ENCODE results near the gene HAVCR2. TPM values are rescaled to one million over a fixed set of nuclear protein-coding genes. Genes with fewer than 3 reads are reported as not detected.
"Not testable (repeated sequence)": the region's sequence is repeated elsewhere in the genome, so short reads cannot be mapped to it uniquely, and the experiment has no call there.

HAVCR2 gene
- total RNA-seq, 2 donors from 2014 or later, result 1.3 to 4.9 TPM

DNA sequence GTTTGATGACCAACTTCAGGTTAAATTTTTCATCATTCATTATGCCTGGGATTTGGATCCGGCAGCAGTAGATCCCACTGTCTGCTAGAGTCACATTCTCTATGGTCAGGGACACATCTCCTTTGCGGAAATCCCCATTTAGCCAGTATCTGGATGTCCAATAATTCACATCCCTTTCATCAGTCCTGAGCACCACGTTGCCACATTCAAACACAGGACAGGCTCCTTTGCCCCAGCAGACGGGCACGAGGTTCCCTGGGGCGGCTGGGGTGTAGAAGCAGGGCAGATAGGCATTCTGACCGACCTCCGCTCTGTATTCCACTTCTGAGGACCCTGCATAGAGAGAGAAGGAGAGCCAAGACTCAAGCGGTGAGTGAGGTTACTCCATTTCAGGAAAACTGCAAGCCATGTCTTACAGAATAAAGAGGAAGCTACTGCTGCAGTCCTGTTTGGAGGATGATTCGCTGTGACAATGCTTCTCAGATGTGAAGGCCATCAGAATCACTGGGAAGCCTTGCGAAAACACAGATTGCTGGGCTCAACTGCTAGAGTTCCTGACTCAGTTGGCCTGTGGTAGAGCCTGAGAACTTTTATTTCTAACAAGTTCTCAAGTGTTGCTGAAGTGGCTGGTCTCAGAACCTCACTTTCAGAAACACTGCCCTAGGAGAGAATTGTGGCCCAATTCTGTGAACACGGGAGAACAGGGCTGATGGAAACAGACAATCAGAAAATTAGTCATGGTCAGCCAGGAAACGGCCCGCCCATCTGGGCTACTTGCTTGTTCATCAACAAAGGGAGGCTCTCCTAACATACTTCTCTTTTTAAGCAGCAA, 2.0 kb downstream of the HAVCR2 start:
- intact Hi-C loops (cut with DNase I, micrococcal nuclease), result no loop called here
- ATAC-seq, result no peak
- DNase-seq, result peak in 1 of 2 donors; percentile 18

DNA sequence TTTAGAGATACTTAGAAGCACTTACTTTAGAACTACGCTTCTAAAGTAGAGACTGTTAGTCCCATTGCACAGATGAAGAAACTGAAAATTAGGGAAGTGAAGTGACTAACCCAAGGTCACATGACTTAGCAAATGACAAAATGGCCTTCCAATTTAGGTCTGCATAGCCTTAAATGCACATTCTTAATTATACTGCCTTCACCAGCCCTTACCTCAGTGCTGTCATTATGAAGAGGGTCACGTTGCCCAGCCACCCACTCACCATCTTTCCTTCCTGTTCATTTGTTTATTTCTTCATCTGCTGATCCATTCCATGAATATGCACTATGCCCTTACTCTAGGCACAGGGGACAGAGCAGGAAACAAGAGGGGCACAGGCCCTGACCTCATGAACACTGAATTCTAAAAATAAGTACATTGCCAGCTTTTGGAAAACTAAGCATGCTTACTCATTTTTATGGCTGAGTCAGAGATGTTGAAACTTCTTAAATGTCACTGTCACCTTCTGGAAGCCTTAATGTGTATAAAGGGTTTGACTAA, 8.6 kb downstream of the HAVCR2 start:
- no peak for DNase-seq
- intact Hi-C loops (cut with DNase I, micrococcal nuclease), result no loop called here
- no peak for ATAC-seq

DNA sequence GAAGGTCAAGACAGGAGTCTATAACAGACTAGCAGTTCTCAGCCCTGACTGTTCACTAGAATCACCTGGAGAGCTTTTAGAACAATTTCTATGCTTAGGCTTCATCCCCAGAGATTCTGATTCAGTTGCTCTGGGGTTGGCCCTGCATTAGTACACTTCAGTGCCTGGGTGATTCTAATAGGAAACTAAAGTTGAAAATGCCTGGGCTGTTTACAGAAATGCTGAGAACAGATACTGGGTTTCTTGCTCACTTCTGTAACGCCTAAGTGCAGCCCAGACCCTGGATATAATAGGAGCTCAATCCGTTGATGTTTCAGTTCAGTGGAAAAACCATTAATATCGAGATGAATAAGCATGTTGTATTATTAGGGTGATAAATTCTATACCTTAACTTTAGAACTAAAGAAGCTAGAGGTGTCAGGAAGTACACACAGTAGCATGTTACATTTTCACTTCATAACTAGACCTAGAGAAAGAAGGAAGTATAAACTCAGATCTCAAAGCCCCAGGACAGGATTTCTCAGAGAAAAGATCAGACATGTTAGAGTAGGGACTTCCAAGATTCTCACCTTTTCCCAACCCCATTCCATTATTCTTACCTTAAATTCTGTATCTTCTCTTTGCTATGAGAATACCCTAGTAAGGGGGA, 20.4 kb downstream of the HAVCR2 start:
- intact Hi-C loops (cut with DNase I, micrococcal nuclease), result no loop called here
- ATAC-seq (peak; percentile 71), DNase-seq (no peak)

- no peak for DNase-seq
- intact Hi-C loops (cut with DNase I, micrococcal nuclease), result no loop called here
- no peak for ATAC-seq
These were observed 22.0 kb downstream of the HAVCR2 start for GRCh38 chr5:157086751-157087359.

GRCh38 chr5:157085930-157086329, 22.9 kb downstream of the HAVCR2 start:
- DNase-seq, result no peak
- ATAC-seq, result no peak
- intact Hi-C loops (cut with DNase I, micrococcal nuclease), result no loop called here

GRCh38 chr5:157080286-157080685, 28.6 kb downstream of the HAVCR2 start:
- ATAC-seq, result no peak
- DNase-seq, result no peak
- intact Hi-C loops (cut with DNase I, micrococcal nuclease), result no loop called here

DNA sequence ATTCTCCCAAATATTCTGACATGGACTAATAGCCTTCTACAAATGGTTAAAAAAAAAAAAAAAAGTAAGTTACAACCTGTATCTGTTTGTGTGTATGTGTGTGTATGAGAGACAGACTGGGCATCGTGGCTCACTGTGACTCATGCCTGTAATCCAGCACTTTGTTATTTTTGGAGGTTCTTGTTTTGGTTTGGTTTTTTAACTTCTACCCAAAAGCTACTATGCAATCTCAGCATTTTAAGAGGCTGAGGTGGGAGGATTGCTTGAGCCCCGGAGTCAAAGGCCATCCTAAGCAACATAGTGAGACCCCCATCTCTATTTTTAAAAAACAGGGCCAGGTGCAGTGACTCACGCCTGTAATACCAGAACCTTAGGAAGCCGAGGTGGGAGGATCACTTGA, 32.3 kb downstream of the HAVCR2 start:
- DNase-seq (no peak), ATAC-seq (no peak)
- intact Hi-C loops (cut with DNase I, micrococcal nuclease), result no loop called here

DNA sequence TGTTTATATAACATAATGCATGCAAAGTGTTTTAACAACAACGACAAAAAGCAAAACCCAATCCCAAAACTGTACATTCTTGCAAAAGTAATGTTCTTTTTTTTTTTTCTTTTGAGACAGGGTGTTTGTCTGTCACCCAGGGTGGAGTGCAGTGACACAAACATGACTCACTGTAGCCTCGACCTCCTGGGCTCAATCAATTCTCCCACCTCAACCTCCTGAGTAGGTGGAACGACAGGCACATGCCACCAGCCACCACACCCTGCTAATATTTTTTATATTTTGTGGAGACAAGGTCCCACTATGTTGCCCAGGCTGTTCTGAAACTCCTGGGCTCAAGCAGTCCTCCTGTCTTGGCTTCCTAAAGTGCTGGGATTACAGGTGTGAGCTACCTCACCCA, 36.3 kb downstream of the HAVCR2 start:
- intact Hi-C loops (cut with DNase I, micrococcal nuclease), result no loop called here
- ATAC-seq (peak; percentile 71), DNase-seq (no peak)

- ATAC-seq (peak; percentile 20), DNase-seq (no peak)
- intact Hi-C loops (cut with DNase I, micrococcal nuclease), result no loop called here
These were observed 38.9 kb downstream of the HAVCR2 start for GRCh38 chr5:157069949-157070348.

- DNase-seq (no peak), ATAC-seq (no peak)
- intact Hi-C loops (cut with DNase I, micrococcal nuclease), result no loop called here
These were observed 40.1 kb downstream of the HAVCR2 start for GRCh38 chr5:157068785-157069184.

GRCh38 chr5:157068339-157068738, 40.5 kb downstream of the HAVCR2 start:
- ATAC-seq (peak; percentile 42), DNase-seq (no peak)
- intact Hi-C loops (cut with DNase I, micrococcal nuclease), result no loop called here

DNA sequence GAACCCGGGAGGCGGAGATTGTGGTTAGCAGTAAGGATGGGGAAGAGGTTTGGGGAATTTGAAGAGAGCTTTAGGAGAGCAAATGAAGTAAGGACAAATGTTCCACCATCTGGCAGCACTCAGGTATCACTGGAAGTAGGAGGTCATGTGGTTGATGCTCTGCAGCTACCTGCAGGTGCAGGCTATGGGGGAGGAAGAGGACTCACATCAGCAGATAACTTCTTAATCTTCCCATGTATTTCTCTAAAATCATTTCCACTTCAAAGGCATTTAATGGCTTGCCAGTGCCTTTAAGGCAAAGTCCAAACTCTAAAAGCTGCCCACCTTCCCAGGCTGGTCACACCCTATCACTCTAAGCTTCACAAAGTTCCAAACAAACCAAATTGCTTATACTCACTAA, 41.8 kb downstream of the HAVCR2 start:
- intact Hi-C loops (cut with DNase I, micrococcal nuclease), result no loop called here
- DNase-seq (no peak), ATAC-seq (peak; percentile 53)

DNA sequence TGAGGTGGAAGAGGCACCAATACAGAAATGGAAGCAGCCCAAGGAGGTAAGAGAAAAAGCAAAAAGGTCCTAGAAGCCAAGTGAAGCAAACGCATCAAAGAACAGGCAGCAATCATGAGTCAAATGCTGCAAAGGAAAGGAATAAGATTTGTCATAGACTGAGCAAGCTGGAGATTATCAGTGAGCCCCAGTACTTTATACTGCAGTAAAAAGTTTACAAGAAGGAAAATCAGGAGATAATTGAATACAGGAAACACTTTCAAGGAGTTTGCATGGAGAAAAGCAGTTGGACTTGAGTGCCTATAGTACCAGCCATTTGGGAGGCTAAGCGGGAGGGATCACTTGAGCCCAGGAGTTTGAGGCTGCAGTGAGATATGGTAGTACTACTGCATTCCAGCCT, 42.8 kb downstream of the HAVCR2 start:
- peak; percentile 67 for ATAC-seq
- DNase-seq, result no peak
- intact Hi-C loops (cut with DNase I, micrococcal nuclease), result no loop called here

GRCh38 chr5:157063776-157064430, 44.9 kb downstream of the HAVCR2 start:
- intact Hi-C loops (cut with DNase I, micrococcal nuclease), result no loop called here
- peak in 1 of 2 donors; percentile 50 for DNase-seq
- ATAC-seq, result peak; percentile 70

GRCh38 chr5:157059891-157060290, 49.0 kb downstream of the HAVCR2 start:
- ATAC-seq (no peak), DNase-seq (no peak)
- intact Hi-C loops (cut with DNase I, micrococcal nuclease), result no loop called here

GRCh38 chr5:157059093-157059539, 49.7 kb downstream of the HAVCR2 start, which contains the start of gene HAVCR1:
HAVCR1 (minus strand) TSS chr5:157059116; CDS start chr5:157057943, 1,173 bp downstream.
- no peak for DNase-seq
- intact Hi-C loops (cut with DNase I, micrococcal nuclease), result no loop called here
- peak; percentile 88 for ATAC-seq

DNA sequence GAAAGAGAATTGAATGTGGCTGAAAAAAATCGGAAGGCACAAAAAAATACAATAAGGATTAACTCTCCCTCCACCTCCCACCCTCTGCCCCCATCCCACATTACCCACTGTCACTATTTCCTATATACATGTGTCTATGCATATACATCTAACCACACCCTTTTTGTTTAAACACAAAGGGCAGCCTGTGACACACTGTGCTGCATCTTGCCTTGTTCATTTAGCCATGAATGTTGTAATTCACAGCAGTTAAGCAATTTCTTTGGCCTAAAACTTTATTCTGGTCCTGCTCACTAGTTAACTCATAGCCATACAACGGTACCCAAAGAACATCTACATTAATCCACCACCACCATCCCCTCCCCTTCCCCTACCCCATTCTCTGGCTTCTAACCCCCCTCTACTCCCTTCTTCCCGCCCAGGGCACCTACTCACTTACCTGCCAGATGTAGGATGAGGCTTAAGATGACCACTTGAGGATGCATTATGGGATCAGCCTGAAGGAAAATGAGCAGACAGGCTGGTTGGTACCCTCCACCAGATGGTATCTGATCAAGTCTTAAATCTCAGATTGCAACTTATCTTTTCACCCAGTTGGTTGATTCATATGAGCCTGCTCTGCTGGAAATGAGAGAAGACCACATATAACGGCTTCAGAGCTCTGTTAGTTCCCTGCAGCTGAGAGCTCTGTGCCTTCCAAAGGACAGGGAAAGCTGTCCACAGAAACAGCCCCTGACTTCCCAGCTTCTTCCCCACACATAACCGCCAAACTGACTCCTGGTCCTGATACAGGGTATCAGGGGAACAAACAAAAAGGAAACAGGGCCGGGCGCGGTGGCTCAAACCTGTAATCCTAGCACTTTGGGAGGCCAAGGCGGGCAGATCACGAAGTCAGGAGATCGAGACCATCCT, 51.1 kb downstream of the HAVCR2 start:
- intact Hi-C loops (cut with DNase I, micrococcal nuclease), result no loop called here

GRCh38 chr5:157056848-157057247, 52.0 kb downstream of the HAVCR2 start:
- intact Hi-C loops (cut with DNase I, micrococcal nuclease); DNase-seq; ATAC-seq: not testable (repeated sequence)

More for the DNA sequence above, 51.1 kb downstream of the HAVCR2 start:
- DNase-seq (no peak), ATAC-seq (peak; percentile 47)

Data from left colon (tissue), 2 donors.